ENCODE data around the gene C1QTNF1. TPM values are rescaled to one million over a fixed set of nuclear protein-coding genes. Genes with fewer than 3 reads are reported as not detected.

Gene C1QTNF1
- total RNA-seq, 4 donors from 2014 or later, result 6.3 to 20.6 (median 14.3) TPM

DNA sequence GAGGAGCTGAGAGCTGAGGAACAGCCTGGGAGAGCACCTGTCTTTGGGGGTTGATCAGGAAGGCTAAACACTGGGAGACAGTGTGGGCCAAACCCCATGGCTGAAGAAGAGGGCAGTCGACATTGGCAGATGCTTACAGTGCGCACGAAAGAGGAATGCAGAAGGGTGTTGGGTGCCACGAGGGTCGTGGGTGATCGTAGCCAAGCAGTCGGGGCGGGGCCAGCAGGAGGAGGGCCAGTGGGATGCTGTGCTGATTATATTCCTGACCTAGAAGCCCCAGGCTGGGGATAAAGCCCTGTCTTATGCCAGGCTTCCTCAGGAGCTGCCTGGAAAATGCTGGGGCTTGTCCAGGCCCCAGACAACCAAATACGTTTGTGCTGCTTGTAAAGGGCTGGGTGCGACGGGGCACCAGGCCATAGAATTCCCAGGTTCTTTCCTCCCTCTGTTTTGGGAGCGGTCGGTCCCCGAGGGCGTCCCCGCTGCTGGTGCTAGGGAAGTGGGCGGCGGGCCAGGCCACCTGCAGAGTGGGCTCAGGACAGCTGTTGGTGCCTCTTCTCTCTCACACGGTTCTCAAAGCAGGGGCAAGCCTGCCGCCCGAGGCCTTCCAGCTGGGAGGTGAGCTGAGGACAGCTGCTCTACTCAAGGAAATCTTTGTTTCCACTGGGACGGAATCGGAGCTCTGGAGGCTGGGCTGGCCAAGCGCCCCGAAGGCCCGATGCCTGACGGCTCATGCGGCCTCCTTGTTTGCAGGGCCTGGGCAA, 10.0 kb downstream of the C1QTNF1 start:
- H3K27ac ChIP-seq, result peak overlapping the region in 2 of 4 donors; percentile 16 to 20
- peak in 1 of 3 donors; percentile 45 for DNase-seq

DNA sequence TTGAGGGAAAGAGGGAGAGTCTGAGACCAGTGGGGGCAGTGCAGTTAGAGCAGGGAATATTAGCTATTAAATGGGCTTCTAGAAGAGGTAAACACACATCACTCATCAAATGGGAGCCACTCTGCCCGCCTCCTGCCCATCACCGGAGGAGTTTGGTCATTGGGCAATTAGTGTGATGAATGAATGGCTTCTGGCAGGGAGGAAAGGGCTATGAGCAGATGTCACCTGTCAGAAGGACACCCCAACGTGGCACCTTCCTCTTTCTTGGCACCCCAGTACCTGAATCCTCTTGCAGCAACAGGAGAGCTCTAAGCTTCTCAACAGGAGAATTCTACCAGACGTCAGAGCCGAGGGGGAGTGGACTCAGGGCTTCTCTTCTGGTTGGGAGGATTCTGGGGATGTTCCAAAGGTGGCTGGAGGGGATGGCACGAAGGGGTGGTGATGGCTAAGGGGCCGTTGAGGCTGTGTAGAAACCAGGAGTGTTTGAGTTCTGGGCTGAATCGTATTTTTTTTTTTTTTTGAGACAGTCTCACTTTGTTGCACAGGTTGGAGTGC, 11.0 kb downstream of the C1QTNF1 start:
- Histone ChIP-seq H3K4me1 (peaks cover 0 to 19% (median 2%) of the 10 kb centered on the region in 4 donors), H3K4me3 (no peak overlapping the region), H3K9me3 (no peaks in the 10 kb centered on the region), H3K27ac (no peak overlapping the region), H3K27me3 (no peaks in the 10 kb centered on the region), H3K36me3 (no peaks in the 10 kb centered on the region)
- TF ChIP-seq POLR2A (IDR thresholded peaks at IDR 0.05), result no peak
- TF ChIP-seq, protein P1, sequence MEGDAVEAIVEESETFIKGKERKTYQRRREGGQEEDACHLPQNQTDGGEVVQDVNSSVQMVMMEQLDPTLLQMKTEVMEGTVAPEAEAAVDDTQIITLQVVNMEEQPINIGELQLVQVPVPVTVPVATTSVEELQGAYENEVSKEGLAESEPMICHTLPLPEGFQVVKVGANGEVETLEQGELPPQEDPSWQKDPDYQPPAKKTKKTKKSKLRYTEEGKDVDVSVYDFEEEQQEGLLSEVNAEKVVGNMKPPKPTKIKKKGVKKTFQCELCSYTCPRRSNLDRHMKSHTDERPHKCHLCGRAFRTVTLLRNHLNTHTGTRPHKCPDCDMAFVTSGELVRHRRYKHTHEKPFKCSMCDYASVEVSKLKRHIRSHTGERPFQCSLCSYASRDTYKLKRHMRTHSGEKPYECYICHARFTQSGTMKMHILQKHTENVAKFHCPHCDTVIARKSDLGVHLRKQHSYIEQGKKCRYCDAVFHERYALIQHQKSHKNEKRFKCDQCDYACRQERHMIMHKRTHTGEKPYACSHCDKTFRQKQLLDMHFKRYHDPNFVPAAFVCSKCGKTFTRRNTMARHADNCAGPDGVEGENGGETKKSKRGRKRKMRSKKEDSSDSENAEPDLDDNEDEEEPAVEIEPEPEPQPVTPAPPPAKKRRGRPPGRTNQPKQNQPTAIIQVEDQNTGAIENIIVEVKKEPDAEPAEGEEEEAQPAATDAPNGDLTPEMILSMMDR (IDR thresholded peaks at IDR 0.05), result no peak
- DNase-seq, result peak in 1 of 3 donors; percentile 23

More for the DNA sequence above, 10.0 kb downstream of the C1QTNF1 start:
- H3K36me3 ChIP-seq, result no peaks in the 10 kb centered on the region
- no peak overlapping the region for H3K4me3 ChIP-seq
- no peaks in the 10 kb centered on the region for H3K27me3 ChIP-seq
- no peaks in the 10 kb centered on the region for H3K9me3 ChIP-seq
- TF ChIP-seq POLR2A (IDR thresholded peaks at IDR 0.05), result no peak
- peaks cover 0 to 19% (median 2%) of the 10 kb centered on the region in 4 donors for H3K4me1 ChIP-seq

DNA sequence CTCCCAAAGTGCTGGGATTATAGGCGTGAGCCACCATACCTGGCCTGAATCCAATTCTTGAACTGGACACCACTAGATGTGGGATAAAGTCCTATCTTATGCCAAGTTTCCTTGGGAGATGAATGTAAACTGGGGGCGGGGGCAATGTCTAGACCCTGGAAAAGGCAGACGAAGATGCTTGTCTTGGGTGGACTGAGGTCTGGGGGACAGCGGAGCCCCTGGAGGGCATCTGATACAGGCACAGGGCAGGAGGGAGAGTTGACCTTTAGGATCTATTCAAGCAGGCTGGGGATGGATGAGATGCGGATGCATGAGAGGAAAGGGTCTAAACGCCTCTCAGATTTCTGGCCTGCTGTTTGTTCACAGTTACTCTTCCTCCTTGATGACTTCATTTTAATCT, 11.7 kb downstream of the C1QTNF1 start:
- Histone ChIP-seq H3K4me1 (peaks cover 0 to 19% (median 2%) of the 10 kb centered on the region in 4 donors), H3K36me3 (no peaks in the 10 kb centered on the region), H3K4me3 (no peak overlapping the region), H3K27me3 (no peaks in the 10 kb centered on the region), H3K9me3 (no peaks in the 10 kb centered on the region), H3K27ac (no peak overlapping the region)
- TF ChIP-seq POLR2A (IDR thresholded peaks at IDR 0.05), result no peak
- TF ChIP-seq, protein P1 (IDR thresholded peaks at IDR 0.05), result no peak
- DNase-seq, result peak in 1 of 3 donors; percentile 9

DNA sequence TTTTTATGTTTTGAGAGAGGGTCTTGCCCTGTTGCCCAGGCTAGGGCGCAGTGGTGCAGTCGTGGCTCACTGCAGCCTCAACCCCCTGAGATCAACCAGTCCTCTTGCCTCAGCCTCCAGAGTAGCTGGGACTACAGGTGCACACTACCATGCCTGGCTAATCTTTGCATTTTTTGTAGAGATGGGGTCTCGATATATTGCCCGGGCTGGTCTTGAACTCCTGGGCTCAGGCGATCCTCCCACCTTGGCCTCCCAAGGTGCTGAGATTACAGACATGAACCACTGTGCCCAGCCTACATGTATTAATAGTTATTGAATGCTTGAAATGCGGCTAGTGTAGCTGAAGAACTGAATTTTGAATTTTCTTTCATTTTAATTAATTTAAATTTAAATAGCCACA, 12.2 kb downstream of the C1QTNF1 start:
- no peaks in the 10 kb centered on the region for H3K36me3 ChIP-seq
- H3K27ac ChIP-seq, result no peak overlapping the region
- peak in 1 of 3 donors; percentile 6 for DNase-seq
- peaks cover 0 to 19% (median 2%) of the 10 kb centered on the region in 4 donors for H3K4me1 ChIP-seq
- H3K4me3 ChIP-seq, result no peak overlapping the region
- TF ChIP-seq, protein P1 (IDR thresholded peaks at IDR 0.05), result no peak
- no peak for TF ChIP-seq POLR2A (IDR thresholded peaks at IDR 0.05)
- H3K27me3 ChIP-seq, result no peaks in the 10 kb centered on the region
- no peaks in the 10 kb centered on the region for H3K9me3 ChIP-seq

DNA sequence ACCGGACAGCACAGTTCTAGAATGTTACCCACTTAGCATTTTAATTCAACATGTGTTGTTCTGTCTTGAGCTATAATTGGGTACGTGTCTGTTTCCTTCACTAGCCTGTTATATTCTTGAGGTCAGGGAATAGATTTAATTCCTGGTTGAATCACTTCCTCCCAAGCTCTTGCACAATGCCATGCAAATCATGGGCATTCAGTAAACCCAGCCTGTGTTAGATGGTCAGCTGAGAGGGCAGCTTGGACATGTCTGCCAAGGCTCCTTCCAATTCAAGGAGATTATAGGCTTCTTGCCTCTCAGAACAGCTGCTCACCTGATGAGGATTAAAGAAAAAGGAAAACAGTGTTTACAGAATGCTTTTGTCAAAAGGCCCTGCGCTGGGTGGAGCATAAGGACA, 12.6 kb downstream of the C1QTNF1 start:
- TF ChIP-seq, protein P1 (IDR thresholded peaks at IDR 0.05), result no peak
- no peak for TF ChIP-seq POLR2A (IDR thresholded peaks at IDR 0.05)
- peaks cover 0 to 19% (median 2%) of the 10 kb centered on the region in 4 donors for H3K4me1 ChIP-seq
- H3K27ac ChIP-seq, result no peak overlapping the region
- H3K4me3 ChIP-seq, result no peak overlapping the region
- H3K36me3 ChIP-seq, result no peaks in the 10 kb centered on the region
- peak in 1 of 3 donors; percentile 44 for DNase-seq
- no peaks in the 10 kb centered on the region for H3K9me3 ChIP-seq
- H3K27me3 ChIP-seq, result no peaks in the 10 kb centered on the region

DNA sequence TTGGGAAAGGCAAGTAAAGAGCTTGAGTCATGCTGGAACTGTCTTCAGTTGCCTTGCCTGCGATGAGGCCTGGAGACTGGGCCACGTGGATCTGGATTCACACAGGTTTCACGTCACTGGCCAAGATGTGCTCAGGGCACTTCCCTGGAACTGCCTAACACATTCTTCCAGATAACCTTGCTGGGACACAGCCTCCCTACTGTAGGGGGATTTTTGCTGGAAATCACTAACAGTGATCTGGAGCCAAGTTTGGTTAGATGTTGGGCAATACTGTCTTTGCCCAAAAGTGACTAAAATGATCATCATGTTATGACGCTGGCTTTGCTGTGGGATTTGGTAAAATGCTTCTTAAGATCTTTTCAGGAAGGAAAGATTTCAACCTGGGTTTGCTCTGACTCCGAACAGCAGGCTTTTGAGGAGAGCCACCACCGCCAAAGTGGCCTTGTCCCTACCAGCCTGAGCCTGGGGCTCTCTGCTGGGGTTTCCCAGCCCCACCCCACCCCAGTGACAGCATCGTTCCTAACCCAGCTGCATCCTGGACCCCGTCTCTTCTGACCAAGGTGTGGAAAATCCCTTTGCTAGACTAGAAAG, 14.7 kb downstream of the C1QTNF1 start:
- no peaks in the 10 kb centered on the region for H3K9me3 ChIP-seq
- no peaks in the 10 kb centered on the region for H3K36me3 ChIP-seq
- no peak overlapping the region for H3K4me3 ChIP-seq
- peaks cover 0 to 18% (median 2%) of the 10 kb centered on the region in 4 donors for H3K4me1 ChIP-seq
- peak in 2 of 3 donors; percentile 26 to 58 for DNase-seq
- H3K27me3 ChIP-seq, result no peaks in the 10 kb centered on the region
- no peak for TF ChIP-seq POLR2A (IDR thresholded peaks at IDR 0.05)
- TF ChIP-seq, protein P1 (IDR thresholded peaks at IDR 0.05), result no peak
- peak overlapping the region in 2 of 4 donors; percentile 21 to 25 for H3K27ac ChIP-seq

All from Peyer's patch (tissue), 4 donors.